VCaP (cell line): ENCODE data around the gene HELZ2.

Experiments
- H3K27ac ChIP-seq: fragments of 450-650 bp; 2 replicates; pipeline ENCODE4 v1.5.1; 2017
- CTCF ChIP-seq: fragments of 450-650 bp; conservative IDR thresholded peaks from 2 replicates; pipeline ENCODE4 v1.5.1; 2017; ENCODE audit warnings: mild to moderate bottlenecking, moderate library complexity

Gene HELZ2

GRCh38 chr20:63547725-63548480 is 26.1 kb downstream of the HELZ2 start, which contains the start of gene SRMS:
TSS of gene SRMS (minus strand) at chr20:63547749. CDS start at chr20:63547463, 286 bp downstream.
- TF ChIP-seq CTCF = no peak
- no peak within 1 kb of the TSS for H3K27ac ChIP-seq

GRCh38 chr20:63546956-63547724 is 26.9 kb downstream of the HELZ2 start:
- no peak for TF ChIP-seq CTCF
- no peak overlapping the region for H3K27ac ChIP-seq

- no peak for TF ChIP-seq CTCF
- H3K27ac ChIP-seq = no peak overlapping the region
Observed at GRCh38 chr20:63546256-63546955, 27.6 kb downstream of the HELZ2 start.

- TF ChIP-seq CTCF = no peak
- no peak overlapping the region for H3K27ac ChIP-seq
Observed at GRCh38 chr20:63545814-63546213, 28.2 kb downstream of the HELZ2 start.

- no peak overlapping the region for H3K27ac ChIP-seq
- no peak for TF ChIP-seq CTCF
Observed at GRCh38 chr20:63544958-63545516, 29.0 kb downstream of the HELZ2 start.

- TF ChIP-seq CTCF = no peak
- H3K27ac ChIP-seq = no peak overlapping the region
Observed at GRCh38 chr20:63544241-63544957, 29.6 kb downstream of the HELZ2 start.
